SK-N-SH (cell line): ENCODE measurements around the gene DNASE1L3. TPM values are rescaled to one million over a fixed set of nuclear protein-coding genes. Genes with fewer than 3 reads are reported as not detected.

ENCODE experiments used
- CTCF ChIA-PET: fragments of 300-600, 350-600 bp; formaldehyde crosslinking; extraction: SDS; loops from one replicate; lab custom pipeline; 2021; lab: Yijun Ruan, JAX
- POLR2A ChIA-PET: fragments of 350-600 bp; sonication (Branson Sonifier 250); formaldehyde crosslinking; extraction: SDS; loops from one replicate; lab custom pipeline; 2020; ENCODE audit warnings: antibody characterized with exemption, inconsistent platforms; lab: Yijun Ruan, JAX
- DNase-seq: peaks from one replicate; pipeline ENCODE4 v3.0.0; 2012
- H2AFZ ChIP-seq: fragments of 200-600 bp; sonication (generic); 2 replicates; pipeline ENCODE4 v1.8.1; 2016; ENCODE audit warnings: antibody characterized with exemption, mild to moderate bottlenecking, low read depth
- H3F3A ChIP-seq: fragments of 200-600 bp; sonication (generic); replicated peaks from 2 replicates; pipeline ENCODE3; 2016; ENCODE audit warnings: antibody characterized with exemption, mild to moderate bottlenecking; ENCODE audit not compliant: insufficient read depth
- H3K27ac ChIP-seq, 2 experiments: fragments of 200-500 bp in 1 of 2; fragments of 200-600 bp in 1 of 2; sonication (Bioruptor generic) in 1 of 2; sonication (generic), shearing (Covaris generic) in 1 of 2; 2 replicates each; pipeline versions ENCODE4 v1.5.1 to v1.6.1; 2014 to 2016; ENCODE audit warnings: low read depth in 2 of 2, inconsistent platforms in 1 of 2, low read length in 1 of 2, mild to moderate bottlenecking in 1 of 2, mixed read lengths in 1 of 2
- H3K27me3 ChIP-seq: fragments of 200-600 bp; sonication (generic), shearing (Covaris generic); 2 replicates; pipeline ENCODE4 v1.6.1; 2016; ENCODE audit warnings: mixed run types; ENCODE audit not compliant: insufficient read depth
- H3K36me3 ChIP-seq, 2 experiments: fragments of 200-500 bp in 1 of 2; fragments of 200-600 bp in 1 of 2; sonication (Bioruptor generic) in 1 of 2; sonication (generic) in 1 of 2; replicated peaks in 1 of 2; 2 replicates each; pipeline versions ENCODE3 to v1.5.1; 2014 to 2016; ENCODE audit warnings: low read length in 1 of 2, mild to moderate bottlenecking in 1 of 2; ENCODE audit not compliant: insufficient read depth in 2 of 2, control insufficient read depth in 1 of 2
- H3K4me1 ChIP-seq, 2 experiments: fragments of 200-500 bp in 1 of 2; fragments of 200-600 bp in 1 of 2; sonication (Bioruptor generic) in 1 of 2; sonication (generic), shearing (Covaris generic) in 1 of 2; 2 replicates each; pipeline versions ENCODE4 v1.5.1 to v1.6.1; 2014 to 2016; ENCODE audit warnings: low read depth in 1 of 2, low read length in 1 of 2, mixed run types in 1 of 2; ENCODE audit not compliant: insufficient read depth in 2 of 2, control insufficient read depth in 1 of 2
- H3K4me2 ChIP-seq: fragments of 200-600 bp; sonication (generic), shearing (Covaris generic); 2 replicates; pipeline ENCODE4 v1.6.1; 2017; ENCODE audit warnings: mixed run types
- H3K4me3 ChIP-seq, 2 experiments: fragments of 200-500 bp in 1 of 2; fragments of 200-600 bp in 1 of 2; sonication (Bioruptor generic) in 1 of 2; sonication (generic), shearing (Covaris generic) in 1 of 2; 2 replicates each; pipeline versions ENCODE4 v1.5.1 to v1.8.1; 2014 to 2016; ENCODE audit warnings: low read depth in 2 of 2, inconsistent platforms in 1 of 2, low read length in 1 of 2, mild to moderate bottlenecking in 1 of 2, mixed read lengths in 1 of 2, moderate library complexity in 1 of 2
- H3K79me2 ChIP-seq: fragments of 200-600 bp; sonication (generic); 2 replicates; pipeline ENCODE4 v1.8.1; 2017; ENCODE audit warnings: mild to moderate bottlenecking; ENCODE audit not compliant: insufficient read depth
- H3K9ac ChIP-seq: fragments of 200-600 bp; sonication (generic); 2 replicates; pipeline ENCODE4 v1.6.1; 2017; ENCODE audit warnings: mixed run types
- H3K9me2 ChIP-seq: fragments of 200-600 bp; sonication (generic); 2 replicates; pipeline ENCODE4 v1.6.1; 2017; ENCODE audit warnings: mixed run types
- H3K9me3 ChIP-seq: fragments of 200-600 bp; sonication (generic); 2 replicates; pipeline ENCODE4 v1.6.1; 2017; ENCODE audit warnings: mixed run types, mild to moderate bottlenecking, moderate library complexity
- H4K20me1 ChIP-seq: fragments of 200-600 bp; sonication (generic); 2 replicates; pipeline ENCODE4 v1.6.1; 2017; ENCODE audit warnings: mild to moderate bottlenecking, mixed run types; ENCODE audit not compliant: insufficient read depth
- CHD2 ChIP-seq: fragments of 150-350 bp; IDR thresholded peaks from 2 replicates; pipeline ENCODE4 v1.6.1; 2018; ENCODE audit warnings: low read length; ENCODE audit not compliant: partially characterized antibody
- CTCF ChIP-seq: fragments of 200-600 bp; sonication (generic); IDR thresholded peaks from 2 replicates; pipeline ENCODE4 v1.6.1; 2017; ENCODE audit warnings: antibody characterized with exemption, mild to moderate bottlenecking, moderate library complexity
- ELF1 ChIP-seq: IDR thresholded peaks from 2 replicates; pipeline ENCODE4 v1.4.0; 2012
- FOSL2 ChIP-seq: IDR thresholded peaks from 2 replicates; pipeline ENCODE4 v1.4.0; 2012; ENCODE audit warnings: low read depth, mild to moderate bottlenecking, moderate library complexity, borderline replicate concordance
- FOXJ3 ChIP-seq: sonication (generic); formaldehyde crosslinking; IDR thresholded peaks from 2 replicates; pipeline ENCODE4 v1.5.1; 2020; ENCODE audit warnings: mild to moderate bottlenecking, missing genetic modification reagents
- FOXM1 ChIP-seq: IDR thresholded peaks from 2 replicates; pipeline ENCODE4 v1.4.0; 2012; ENCODE audit warnings: low read depth, mild to moderate bottlenecking
- MXI1 ChIP-seq: IDR thresholded peaks from 2 replicates; pipeline ENCODE4 v1.6.1; 2012; ENCODE audit warnings: mild to moderate bottlenecking, low read depth, low read length, improper control_type of control experiment
- NFIC ChIP-seq: IDR thresholded peaks from 2 replicates; pipeline ENCODE4 v1.4.0; 2012; ENCODE audit warnings: borderline replicate concordance
- NRF1 ChIP-seq: IDR thresholded peaks from 2 replicates; pipeline ENCODE4 v1.6.1; 2012; ENCODE audit warnings: low read depth, mild to moderate bottlenecking, low read length
- RCOR1 ChIP-seq: fragments of 150-350 bp; IDR thresholded peaks from 2 replicates; pipeline ENCODE4 v1.6.1; 2017; ENCODE audit warnings: antibody characterized with exemption, low read length
- REST ChIP-seq: IDR thresholded peaks from 2 replicates; pipeline ENCODE4 v1.6.1; 2012; ENCODE audit warnings: mild to moderate bottlenecking, low read depth, low read length, moderate library complexity
- RXRA ChIP-seq: IDR thresholded peaks from 2 replicates; pipeline ENCODE4 v1.4.0; 2012; ENCODE audit warnings: low read depth, mild to moderate bottlenecking, borderline replicate concordance
- SIN3A ChIP-seq: IDR thresholded peaks from 2 replicates; pipeline ENCODE4 v1.6.1; 2012; ENCODE audit warnings: low read depth, mild to moderate bottlenecking, low read length, moderate library complexity, borderline replicate concordance
- SMC3 ChIP-seq: IDR thresholded peaks from 2 replicates; pipeline ENCODE4 v1.6.1; 2012; ENCODE audit warnings: low read depth, low read length, improper control_type of control experiment
- TAF1 ChIP-seq: IDR thresholded peaks from 2 replicates; pipeline ENCODE4 v1.6.1; 2012; ENCODE audit warnings: low read depth, mild to moderate bottlenecking, low read length, moderate library complexity, borderline replicate concordance
- TCF12 ChIP-seq: IDR thresholded peaks from 2 replicates; pipeline ENCODE4 v1.4.0; 2012
- TEAD4 ChIP-seq: IDR thresholded peaks from 2 replicates; pipeline ENCODE4 v1.4.0; 2012; ENCODE audit warnings: mild to moderate bottlenecking, borderline replicate concordance; ENCODE audit not compliant: insufficient read depth
- USF2 ChIP-seq: fragments of 150-350 bp; IDR thresholded peaks from 2 replicates; pipeline ENCODE4 v1.6.1; 2017; ENCODE audit warnings: antibody characterized with exemption, low read length, low read depth, borderline replicate concordance
- WGBS: methylation state at CpG from one replicate; pipeline ENCODE4 v1.1.6; 2017; ENCODE audit warnings: low lambda C conversion rate; 5-methylcytosine and 5-hydroxymethylcytosine counted together
- polyA plus RNA-seq, 3 experiments: library from polyadenylated mRNA; depleted of rRNA; stranded (reverse); fragments of >200 nt; gene quantifications; 2 replicates each; pipeline ENCODE4 v1.2.3, GENCODE V29; 2012
- TF ChIP-seq, protein P1 (sequence below): IDR thresholded peaks from 2 replicates; pipeline ENCODE4; 2012

DNASE1L3 gene
- polyA plus RNA-seq, 1 of the 3 experiments (the other 2 are of a cell fraction), result not detected

GRCh38 chr3:58200846-58201355 is 9.9 kb downstream of the DNASE1L3 start:
- Histone ChIP-seq H2AFZ (no peak overlapping the region), H3K9me3 (no peaks in the 10 kb centered on the region), H4K20me1 (no peaks in the 10 kb centered on the region), H3K4me3 (no peak overlapping the region), H3K9ac (no peak overlapping the region), H3K79me2 (no peaks in the 10 kb centered on the region), H3F3A (no peaks in the 10 kb centered on the region), H3K27me3 (no peaks in the 10 kb centered on the region), H3K9me2 (no peaks in the 10 kb centered on the region), H3K27ac (no peak overlapping the region), H3K4me2 (no peak overlapping the region), H3K4me1 (no peaks in the 10 kb centered on the region), H3K36me3 (no peaks in the 10 kb centered on the region)
- no peak for DNase-seq
- TF ChIP-seq CHD2, result no peak
- POLR2A ChIA-PET, result no interaction called here
- CTCF ChIA-PET, result interaction anchor here (1.2 to 4.1 kb wide), 6 partner anchors 12 to 37 kb away, joined by 3 to 19 read pairs (median 6); partner anchors contain the start of gene ABHD6
- 59% methylated on average over 11 of the region's 11 CpGs for WGBS

DNA sequence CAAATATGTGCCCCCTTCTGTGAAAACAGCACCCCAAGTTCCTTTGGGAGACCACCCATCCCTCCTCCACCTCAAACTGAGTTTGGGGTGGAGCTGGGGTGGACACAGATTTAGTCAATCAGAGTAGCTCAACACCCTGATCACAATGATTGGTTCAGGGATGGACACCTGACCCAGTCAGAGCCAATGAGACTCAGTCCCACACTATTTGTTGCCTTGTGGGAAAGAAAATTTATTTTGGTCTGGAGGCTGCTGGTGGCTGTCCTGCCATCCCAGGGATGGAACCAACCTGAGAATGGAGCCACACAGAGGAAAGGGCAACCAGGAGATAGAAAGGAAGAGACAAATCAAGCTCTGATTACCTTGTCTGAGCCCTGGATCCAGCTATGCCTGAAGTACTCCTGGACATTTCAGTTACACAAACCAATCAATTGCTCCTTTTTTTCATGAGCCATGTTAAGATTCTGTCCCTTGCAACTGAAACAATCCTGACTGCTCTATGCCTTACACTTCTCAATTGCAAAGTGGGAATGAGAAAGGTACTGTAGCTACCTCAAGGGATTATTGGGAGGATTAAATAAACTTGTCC is 10.6 kb downstream of the DNASE1L3 start:
- H3K27ac ChIP-seq, result no peak overlapping the region
- H3F3A ChIP-seq, result no peaks in the 10 kb centered on the region
- H3K4me2 ChIP-seq, result no peak overlapping the region
- H3K4me1 ChIP-seq, result no peaks in the 10 kb centered on the region
- ChIA-PET CTCF (interaction anchor here (1.2 to 4.1 kb wide), 6 partner anchors 12 to 38 kb away, joined by 3 to 19 read pairs (median 6); partner anchors contain the start of gene ABHD6), POLR2A (no interaction called here)
- H2AFZ ChIP-seq, result no peak overlapping the region
- H4K20me1 ChIP-seq, result no peaks in the 10 kb centered on the region
- no peaks in the 10 kb centered on the region for H3K9me3 ChIP-seq
- no peaks in the 10 kb centered on the region for H3K36me3 ChIP-seq
- H3K9ac ChIP-seq, result no peak overlapping the region
- H3K79me2 ChIP-seq, result no peaks in the 10 kb centered on the region
- H3K9me2 ChIP-seq, result no peaks in the 10 kb centered on the region
- no peak overlapping the region for H3K4me3 ChIP-seq
- DNase-seq, result no peak
- TF ChIP-seq NFIC (no peak), MXI1 (no peak), TEAD4 (no peak), CTCF (no peak), FOXJ3 (CRISPR knock-in tag) (no peak), SIN3A (no peak), SMC3 (no peak), REST (no peak), NRF1 (no peak), ELF1 (no peak), RCOR1 (no peak), RXRA (no peak), FOXM1 (no peak), TAF1 (no peak), USF2 (no peak), FOSL2 (no peak), TCF12 (no peak)
- TF ChIP-seq, protein P1, sequence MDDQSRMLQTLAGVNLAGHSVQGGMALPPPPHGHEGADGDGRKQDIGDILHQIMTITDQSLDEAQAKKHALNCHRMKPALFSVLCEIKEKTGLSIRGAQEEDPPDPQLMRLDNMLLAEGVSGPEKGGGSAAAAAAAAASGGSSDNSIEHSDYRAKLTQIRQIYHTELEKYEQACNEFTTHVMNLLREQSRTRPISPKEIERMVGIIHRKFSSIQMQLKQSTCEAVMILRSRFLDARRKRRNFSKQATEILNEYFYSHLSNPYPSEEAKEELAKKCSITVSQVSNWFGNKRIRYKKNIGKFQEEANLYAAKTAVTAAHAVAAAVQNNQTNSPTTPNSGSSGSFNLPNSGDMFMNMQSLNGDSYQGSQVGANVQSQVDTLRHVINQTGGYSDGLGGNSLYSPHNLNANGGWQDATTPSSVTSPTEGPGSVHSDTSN, result no peak
- H3K27me3 ChIP-seq, result no peaks in the 10 kb centered on the region
